ENCODE results near the gene HOXD8. TPM values are rescaled to one million over a fixed set of nuclear protein-coding genes. Genes with fewer than 3 reads are reported as not detected.

HOXD8 gene
- total and polyA plus RNA-seq, 2 of the 8 experiments (the other 6 are each of a cell fraction or from before 2014, with no cell fraction given) = not detected

GRCh38 chr2:176101842-176102241, 27.7 kb upstream of the HOXD8 start:
- POLR2A ChIA-PET (ENCODE audit: partially characterized antibody) = no interaction called here
- peaks cover 11 to 41% of the 10 kb centered on the region in 2 experiments for H4K20me1 ChIP-seq (replicated peaks in 1 of 2; ENCODE audit: control insufficient read depth in 1 of 2, insufficient read depth in 2 of 2, low read length in 2 of 2)

More at GRCh38 chr2:176101842-176102241, 27.7 kb upstream of the HOXD8 start:
- 0 out of 2 replicates have a peak overlapping the region, but pooled peaks have one; percentile 52 for H2BK20ac ChIP-seq (ENCODE audit: low read length)
- TF ChIP-seq SP2 (IDR thresholded peaks at IDR 0.05; ENCODE audit: low read length) (no peak), MAFK (IDR thresholded peaks at IDR 0.05; ENCODE audit: low read depth, low read length) (no peak), EZH2 (IDR thresholded peaks at IDR 0.05; ENCODE audit: low read depth, low read length, severe bottlenecking) (peak; percentile 27), SP1 (IDR thresholded peaks at IDR 0.05; ENCODE audit: low read depth, low read length) (no peak), SRF (IDR thresholded peaks at IDR 0.05; ENCODE audit: low read depth, low read length) (no peak), TAF1 (IDR thresholded peaks at IDR 0.05; ENCODE audit: low read depth, low read length) (no peak)
- H4K5ac ChIP-seq (ENCODE audit: insufficient read length, low read depth, low read length) = no peak overlapping the region
- peaks cover 0 to 31% (median 17%) of the 10 kb centered on the region in 4 experiments; a peak in 6 of 7 replicates for H3K4me1 ChIP-seq (replicated peaks in 1 of 4; ENCODE audit: control insufficient read depth in 3 of 4, insufficient read depth in 4 of 4, low read length in 3 of 4)
- no peaks in the 10 kb centered on the region; a peak in 1 of 8 replicates for H3K36me3 ChIP-seq (ENCODE audit: control insufficient read depth in 2 of 4, insufficient read depth in 4 of 4, low read length in 3 of 4)
- H3K14ac ChIP-seq (ENCODE audit: insufficient read length) = no peak overlapping the region
- 0 out of 2 replicates have a peak overlapping the region, but pooled peaks have one; percentile 1 for H2BK15ac ChIP-seq (ENCODE audit: low read length)
- no peak overlapping the region for H3K27ac ChIP-seq (ENCODE audit: low read depth, low read length)
- no peak overlapping the region for H4K91ac ChIP-seq (replicated peaks; ENCODE audit: insufficient read length, low read length)
- H3K27me3 ChIP-seq (replicated peaks in 1 of 4; ENCODE audit: control insufficient read depth in 3 of 4, extremely low read depth in 1 of 4, insufficient read depth in 3 of 4, low read length in 3 of 4) = peaks cover 91 to 99% (median 95%) of the 10 kb centered on the region in 4 experiments
- peaks cover 5% of the 10 kb centered on the region for H3K23me2 ChIP-seq (ENCODE audit: low read depth, low read length)
- H3K79me2 ChIP-seq (ENCODE audit: control insufficient read depth in 1 of 2, insufficient read depth in 2 of 2, low read length in 2 of 2) = no peaks in the 10 kb centered on the region
- H3K23ac ChIP-seq (ENCODE audit: insufficient read length) = no peak overlapping the region
- no peak overlapping the region for H3K9ac ChIP-seq (replicated peaks in 1 of 4; ENCODE audit: extremely low read depth in 1 of 4, low read depth in 3 of 4, low read length in 3 of 4)
- H2BK12ac ChIP-seq (ENCODE audit: low read depth, low read length) = no peak overlapping the region
- H3K56ac ChIP-seq (replicated peaks; ENCODE audit: insufficient read length, low read depth, low read length) = no peak overlapping the region
- no peak overlapping the region for H4K8ac ChIP-seq (ENCODE audit: extremely low read depth, insufficient read depth, low read length)
- CTCF ChIA-PET (ENCODE audit: partially characterized antibody) = interaction anchor here (0.7 to 4.6 kb wide), 11 partner anchors 9 to 59 kb away, joined by 3 to 20 read pairs (median 6); no protein-coding TSS in a partner anchor
- WGBS, 2 experiments (ENCODE audit: extremely low coverage in 1 of 2, insufficient coverage in 1 of 2, insufficient read length in 1 of 2, insufficient replicate concordance in 2 of 2, low coverage in 1 of 2, low lambda C conversion rate in 2 of 2, missing lambda C conversion rate in 1 of 2) = 39% methylated on average over 5 of the region's 5 CpGs; no CpG with 5 or more reads in 1 of the 2 experiments
- peak overlapping the region; percentile 40; the same call in 1 of the 2 replicates for H2AK5ac ChIP-seq (ENCODE audit: low read depth, low read length)
- H3K18ac ChIP-seq (ENCODE audit: extremely low read depth, low read length) = no peak overlapping the region; the same call in 1 of the 2 replicates
- no peak overlapping the region for H2AFZ ChIP-seq (ENCODE audit: low read length)
- H2BK120ac ChIP-seq (replicated peaks; ENCODE audit: low read depth, low read length) = no peak overlapping the region
- H3K9me3 ChIP-seq (ENCODE audit: insufficient read depth in 2 of 2, low read depth in 1 of 2, low read length in 1 of 2) = no peaks in the 10 kb centered on the region
- no peaks in the 10 kb centered on the region for H3K79me1 ChIP-seq (ENCODE audit: low read depth, low read length)
- no peak overlapping the region for H2BK5ac ChIP-seq (ENCODE audit: low read depth, low read length)
- no peak overlapping the region for H3K4me2 ChIP-seq (ENCODE audit: insufficient read depth in 1 of 2, low read depth in 2 of 2, low read length in 2 of 2)
- no peak overlapping the region for H3K4ac ChIP-seq (replicated peaks; ENCODE audit: insufficient read length, low read depth, low read length)
- peak in 1 of 2 experiments; percentile 46 for DNase-seq (ENCODE audit: low read depth in 1 of 2, low spot score in 2 of 2)
- FAIRE-seq = no peak
- no peak overlapping the region for H3K4me3 ChIP-seq (ENCODE audit: extremely low read depth in 1 of 4, insufficient read depth in 2 of 4, low read depth in 3 of 4, low read length in 4 of 4)
